T-cell (primary cell): ENCODE data around the gene BABAM2. TPM values are rescaled to one million over a fixed set of nuclear protein-coding genes. Genes with fewer than 3 reads are reported as not detected.
A peak's percentile ranks its signal among the peaks of the same experiment; 100 is the strongest.

ENCODE experiments used
- ATAC-seq, 4 experiments: fragments of 200-7000 bp in 3 of 4; fragments of 150-1000 bp in 1 of 4; cut with Tn5 transposase; replicated peaks in 1 of 4; 1 replicate in 3 of 4; 2 replicates in 1 of 4; pipeline ENCODE4 v1.10.0; 2021; ENCODE audit warnings: moderate library complexity in 3 of 4, mild to moderate bottlenecking in 2 of 4, moderate number of reproducible peaks in 1 of 4
- CTCF ChIA-PET, 2 donors: fragments of 300-600 bp; sonication (Branson Sonifier 250); formaldehyde crosslinking; loops; one replicate each; lab custom pipeline; 2022; ENCODE audit warnings: antibody characterized with exemption in 2 of 2; lab: Charles Lee
- POLR2A ChIA-PET, 2 donors: fragments of 300-600 bp; sonication (Branson Sonifier 250); formaldehyde crosslinking; loops; one replicate each; lab custom pipeline; 2022; ENCODE audit warnings: antibody characterized with exemption in 2 of 2; lab: Charles Lee
- DNase-seq, 35 experiments: peaks; one replicate each; pipeline versions ENCODE4 v3.0.0 to v3.0.0-alpha.2; 2013 to 2023
- H3K27ac ChIP-seq: one replicate; pipeline ENCODE4 v1.5.1; 2013; ENCODE audit warnings: low read length
- H3K27me3 ChIP-seq, 2 experiments: replicated peaks in 1 of 2; 1 replicate in 1 of 2; 2 replicates in 1 of 2; pipeline versions ENCODE4 v1.6.1 to v1.7.0; 2013; ENCODE audit warnings: low read length in 1 of 2, mixed read lengths in 1 of 2; ENCODE audit not compliant: control insufficient read depth in 2 of 2, insufficient read depth in 2 of 2; ENCODE audit errors: extremely low read depth in 1 of 2
- H3K36me3 ChIP-seq, 2 donors: 1 replicate in 1 of 2; 2 replicates in 1 of 2; pipeline versions ENCODE4 v1.6.1 to v1.7.0; 2013; ENCODE audit warnings: low read length in 1 of 2; ENCODE audit not compliant: control insufficient read depth in 2 of 2, insufficient read depth in 1 of 2; ENCODE audit errors: extremely low read depth in 1 of 2
- H3K4me1 ChIP-seq, 2 experiments: 1 replicate in 1 of 2; 2 replicates in 1 of 2; pipeline versions ENCODE4 v1.6.1 to v1.7.0; 2013; ENCODE audit warnings: low read length in 2 of 2, mixed read lengths in 1 of 2; ENCODE audit not compliant: insufficient read depth in 2 of 2, control insufficient read depth in 1 of 2; ENCODE audit errors: extremely low read depth in 1 of 2
- H3K4me3 ChIP-seq, 2 donors: 1 replicate in 1 of 2; 2 replicates in 1 of 2; pipeline versions ENCODE4 v1.5.1 to v1.7.0; 2013; ENCODE audit warnings: mild to moderate bottlenecking in 2 of 2, low read length in 1 of 2, moderate library complexity in 1 of 2; ENCODE audit not compliant: control insufficient read depth in 1 of 2; ENCODE audit errors: extremely low read depth in 1 of 2
- H3K9me3 ChIP-seq: 2 replicates; pipeline ENCODE4 v1.7.0; 2013
- H3K27ac Mint-ChIP-seq, 2 donors: one replicate each; pipeline ENCODE4 v1.8.0; 2020 to 2021; ENCODE audit warnings: mild to moderate bottlenecking in 2 of 2, mixed read lengths in 2 of 2
- H3K27me3 Mint-ChIP-seq, 2 donors: one replicate each; pipeline ENCODE4 v1.8.0; 2021 to 2022; ENCODE audit warnings: mixed read lengths in 2 of 2
- H3K36me3 Mint-ChIP-seq: one replicate; pipeline ENCODE4 v1.8.0; 2021; ENCODE audit warnings: mixed read lengths
- H3K4me1 Mint-ChIP-seq, 3 donors: one replicate each; pipeline ENCODE4 v1.8.0; 2020 to 2022; ENCODE audit warnings: mixed read lengths in 3 of 3, mild to moderate bottlenecking in 1 of 3
- H3K4me3 Mint-ChIP-seq, 3 donors: one replicate each; pipeline ENCODE4 v1.8.0; 2020 to 2022; ENCODE audit warnings: mild to moderate bottlenecking in 3 of 3, mixed read lengths in 3 of 3, moderate library complexity in 3 of 3
- H3K9me3 Mint-ChIP-seq, 3 donors: one replicate each; pipeline ENCODE4 v1.8.0; 2020 to 2022; ENCODE audit warnings: mixed read lengths in 3 of 3
- WGBS: methylation state at CpG from one replicate; pipeline ENCODE4 v1.1.5; 2013; ENCODE audit warnings: missing lambda C conversion rate; ENCODE audit not compliant: insufficient coverage; 5-methylcytosine and 5-hydroxymethylcytosine counted together
- total RNA-seq, 35 experiments: library from RNA in 6 of 35; stranded (reverse) in 6 of 35; fragments of 120-200 nt in 1 of 35; gene quantifications; one replicate each; pipeline versions ENCODE4 v1.2.1 to v1.2.4 and lab custom pipeline; 2013 to 2026

BABAM2 gene
- total RNA-seq, 5 donors from 2014 or later (not counting 1 experiment from before 2014, with no cell fraction given): 28.4 to 45.2 (median 37.4) TPM

DNA sequence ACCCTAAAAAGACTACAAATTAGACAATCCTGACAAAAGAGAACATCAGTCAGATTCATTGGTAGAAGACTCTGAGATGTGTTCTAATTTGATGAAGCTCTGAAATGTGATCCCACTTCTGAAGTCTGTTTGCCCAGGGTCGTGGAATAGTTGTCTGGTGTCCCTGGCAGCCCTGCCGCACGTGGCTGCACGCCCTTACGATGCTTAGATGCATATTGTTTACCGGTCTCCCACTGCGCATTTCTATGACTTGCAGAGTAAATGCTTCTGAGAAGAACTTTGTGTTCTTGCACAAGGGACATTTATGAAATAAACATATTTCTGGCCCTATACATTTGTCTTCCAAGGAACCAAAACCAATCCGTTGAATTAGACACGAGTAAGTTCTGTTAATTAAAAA, 243.2 kb downstream of the BABAM2 start:
- Mint-ChIP-seq H3K9me3 (no peaks in the 10 kb centered on the region), H3K36me3 (peaks cover 19% of the 10 kb centered on the region), H3K4me3 (no peak overlapping the region), H3K27ac (peak overlapping the region; percentile 16 to 82), H3K27me3 (no peaks in the 10 kb centered on the region), H3K4me1 (peaks cover 22 to 43% (median 23%) of the 10 kb centered on the region in 3 donors)
- ChIA-PET CTCF (interaction anchor here (0.6 to 0.7 kb wide), 4 partner anchors 88 to 426 kb away, joined by 3 to 5 read pairs (median 3); no protein-coding TSS in a partner anchor), POLR2A (interaction anchor here in 1 of 2 donors (0.6 kb wide), 1 partner anchor 398 kb away, joined by 6 read pairs; no protein-coding TSS in a partner anchor)
- H3K27me3 ChIP-seq: no peaks in the 10 kb centered on the region
- no peak overlapping the region for H3K27ac ChIP-seq
- H3K9me3 ChIP-seq: no peaks in the 10 kb centered on the region
- H3K36me3 ChIP-seq: peaks cover 0 to 3% of the 10 kb centered on the region in 2 donors
- peaks cover 8 to 10% of the 10 kb centered on the region in 2 experiments for H3K4me1 ChIP-seq
- no peak overlapping the region for H3K4me3 ChIP-seq
- DNase-seq: no peak
- WGBS: 98% methylated on average over 9 of the region's 9 CpGs
- ATAC-seq: no peak

DNA sequence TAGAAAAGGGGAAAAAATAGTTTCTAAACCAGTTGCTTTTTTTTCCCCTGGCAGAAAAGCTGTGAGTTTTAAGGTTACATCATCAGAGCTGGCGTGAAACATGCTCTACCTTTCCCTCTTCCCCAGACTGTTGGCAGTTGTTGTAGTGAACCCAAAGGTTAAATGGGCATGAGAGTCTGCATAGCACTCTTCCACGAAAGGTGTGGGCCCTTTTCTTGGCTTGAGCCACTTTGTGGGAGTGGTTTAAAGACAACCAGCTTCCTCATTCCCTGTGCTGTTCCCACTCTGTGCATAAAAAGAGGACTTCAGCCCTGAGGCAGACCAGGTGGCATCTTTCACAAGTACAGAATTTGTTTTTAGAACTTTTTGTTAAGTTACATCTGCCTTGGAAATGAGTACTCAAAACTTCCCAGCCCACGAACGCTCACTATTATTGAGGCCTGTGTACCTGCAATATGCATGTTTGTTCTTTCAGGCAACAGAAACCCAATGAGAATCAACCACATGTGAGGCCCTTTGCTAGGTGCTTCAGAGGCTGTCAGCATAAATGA, 243.8 kb downstream of the BABAM2 start:
- 20% methylated on average over 2 of the region's 4 CpGs for WGBS
- ATAC-seq (peak in 3 of 4 experiments; percentile 26 to 75 (median 50)), DNase-seq (peak in 1 of 35 experiments; percentile 10)
- Mint-ChIP-seq H3K4me3 (peak overlapping the region in 1 of 3 donors; percentile 16), H3K27ac (peak overlapping the region; percentile 76 to 82), H3K9me3 (no peaks in the 10 kb centered on the region), H3K36me3 (peaks cover 20% of the 10 kb centered on the region), H3K27me3 (no peaks in the 10 kb centered on the region), H3K4me1 (peaks cover 22 to 43% (median 23%) of the 10 kb centered on the region in 3 donors)
- no peak overlapping the region for H3K4me3 ChIP-seq
- ChIA-PET CTCF (interaction anchor here (0.6 to 0.7 kb wide), 4 partner anchors 88 to 426 kb away, joined by 3 to 5 read pairs (median 3); no protein-coding TSS in a partner anchor), POLR2A (interaction anchor here (0.5 to 0.6 kb wide), 2 partner anchors 130 to 399 kb away, joined by 3 to 6 read pairs; no protein-coding TSS in a partner anchor)
- H3K4me1 ChIP-seq: peaks cover 8 to 10% of the 10 kb centered on the region in 2 experiments
- H3K9me3 ChIP-seq: no peaks in the 10 kb centered on the region
- peak overlapping the region; percentile 39 for H3K27ac ChIP-seq
- H3K36me3 ChIP-seq: peaks cover 0 to 3% of the 10 kb centered on the region in 2 donors
- no peaks in the 10 kb centered on the region for H3K27me3 ChIP-seq

DNA sequence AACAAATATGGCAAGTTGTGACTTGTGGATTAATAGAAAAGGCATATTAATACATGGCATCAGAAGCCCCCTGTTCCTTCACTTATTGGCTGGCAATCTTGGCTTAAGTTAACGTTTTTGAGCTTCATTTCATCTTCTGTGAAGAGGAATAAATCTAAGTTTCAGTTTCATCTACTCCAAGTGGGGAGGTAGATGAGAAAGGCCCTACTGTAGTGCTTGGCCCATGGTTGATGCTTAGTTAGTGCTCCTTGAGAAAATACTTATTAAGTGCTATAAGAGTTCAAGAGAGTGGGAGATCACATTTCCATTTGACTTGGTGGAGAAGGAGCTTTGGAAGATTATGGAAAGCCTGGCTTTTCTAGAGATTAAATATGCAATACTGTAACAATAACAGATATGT, 244.3 kb downstream of the BABAM2 start:
- no peak overlapping the region for H3K4me3 ChIP-seq
- peaks cover 22 to 44% (median 23%) of the 10 kb centered on the region in 3 donors for H3K4me1 Mint-ChIP-seq
- ATAC-seq (peak in 2 of 4 experiments; percentile 32 to 69), DNase-seq (peak in 1 of 35 experiments; percentile 5)
- ChIA-PET POLR2A (interaction anchor here in 1 of 2 donors (0.5 to 0.8 kb wide), 3 partner anchors 12 to 148 kb away, joined by 3 to 4 read pairs (median 4); no protein-coding TSS in a partner anchor), CTCF (no interaction called here)
- H3K9me3 ChIP-seq: no peaks in the 10 kb centered on the region
- WGBS: no CpG with 5 or more reads among the region's 1 CpG
- H3K36me3 ChIP-seq: peaks cover 0 to 3% of the 10 kb centered on the region in 2 donors
- H3K4me3 Mint-ChIP-seq: peak overlapping the region in 1 of 3 donors; percentile 16
- H3K36me3 Mint-ChIP-seq: peaks cover 22% of the 10 kb centered on the region
- no peaks in the 10 kb centered on the region for H3K27me3 Mint-ChIP-seq
- peak overlapping the region; percentile 39 for H3K27ac ChIP-seq
- no peaks in the 10 kb centered on the region for H3K27me3 ChIP-seq
- no peaks in the 10 kb centered on the region for H3K9me3 Mint-ChIP-seq
- H3K4me1 ChIP-seq: peaks cover 8 to 10% of the 10 kb centered on the region in 2 experiments
- peak overlapping the region; percentile 76 to 82 for H3K27ac Mint-ChIP-seq

DNA sequence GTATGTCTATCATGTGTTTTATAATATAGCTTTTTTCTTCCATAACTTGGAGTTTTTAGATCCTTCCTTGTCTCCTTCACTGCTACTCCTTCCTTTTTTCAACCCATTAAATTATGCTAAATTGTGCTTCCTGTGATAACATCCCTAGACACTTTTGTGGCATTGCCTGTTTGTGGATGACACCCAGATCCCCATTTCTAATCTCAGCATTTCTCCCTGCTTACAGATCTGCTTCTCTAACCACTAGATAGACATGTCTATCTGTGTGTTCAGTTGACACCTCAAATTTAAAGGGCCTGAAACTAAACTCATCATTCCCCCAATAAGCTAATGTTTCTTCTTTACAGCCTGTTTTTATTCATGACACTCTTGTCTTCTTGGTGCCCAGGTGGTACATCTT, 244.8 kb downstream of the BABAM2 start:
- peaks cover 21% of the 10 kb centered on the region for H3K36me3 Mint-ChIP-seq
- Histone ChIP-seq H3K4me3 (no peak overlapping the region), H3K27me3 (no peaks in the 10 kb centered on the region), H3K36me3 (peaks cover 0 to 3% of the 10 kb centered on the region in 2 donors), H3K4me1 (peaks cover 8 to 10% of the 10 kb centered on the region in 2 experiments), H3K9me3 (no peaks in the 10 kb centered on the region), H3K27ac (peak overlapping the region; percentile 5)
- H3K27ac Mint-ChIP-seq: peak overlapping the region; percentile 53 to 82
- H3K4me3 Mint-ChIP-seq: no peak overlapping the region
- no peaks in the 10 kb centered on the region for H3K9me3 Mint-ChIP-seq
- CTCF ChIA-PET: no interaction called here
- DNase-seq (peak in 1 of 35 experiments; percentile 12), ATAC-seq (peak in 1 of 4 experiments; percentile 46)
- no peaks in the 10 kb centered on the region for H3K27me3 Mint-ChIP-seq
- POLR2A ChIA-PET: interaction anchor here in 1 of 2 donors (0.5 to 0.8 kb wide), 3 partner anchors 12 to 149 kb away, joined by 3 to 4 read pairs (median 4); no protein-coding TSS in a partner anchor
- peaks cover 22 to 45% (median 23%) of the 10 kb centered on the region in 3 donors for H3K4me1 Mint-ChIP-seq

DNA sequence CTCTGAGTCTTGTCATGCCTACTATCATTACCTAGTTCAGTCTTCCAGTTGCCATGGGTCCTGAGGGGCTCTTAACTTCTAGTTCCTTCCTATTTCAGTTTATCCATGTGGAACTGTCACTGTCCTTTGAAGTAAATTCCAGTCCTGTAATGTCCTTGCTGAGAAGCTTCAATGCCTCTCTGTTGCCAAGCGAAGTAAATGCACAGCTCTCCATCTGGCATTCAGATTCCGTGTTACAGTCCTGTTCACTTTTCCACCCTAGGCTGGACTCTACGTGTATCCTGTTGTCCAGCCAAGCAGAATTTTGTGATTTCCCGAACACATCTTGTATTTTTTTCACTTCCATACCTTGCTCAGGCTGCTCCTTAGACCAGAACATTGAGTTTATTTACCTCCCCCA, 245.3 kb downstream of the BABAM2 start:
- Histone ChIP-seq H3K36me3 (peaks cover 0 to 3% of the 10 kb centered on the region in 2 donors), H3K27me3 (no peaks in the 10 kb centered on the region), H3K9me3 (no peaks in the 10 kb centered on the region), H3K27ac (peak overlapping the region; percentile 5), H3K4me3 (no peak overlapping the region), H3K4me1 (peaks cover 8 to 10% of the 10 kb centered on the region in 2 experiments)
- ATAC-seq (no peak), DNase-seq (no peak)
- WGBS: 81% methylated on average over 4 of the region's 4 CpGs
- ChIA-PET CTCF (no interaction called here), POLR2A (no interaction called here)
- no peaks in the 10 kb centered on the region for H3K9me3 Mint-ChIP-seq
- no peak overlapping the region for H3K4me3 Mint-ChIP-seq
- H3K27ac Mint-ChIP-seq: peak overlapping the region; percentile 53 to 82
- peaks cover 21% of the 10 kb centered on the region for H3K36me3 Mint-ChIP-seq
- peaks cover 22 to 45% (median 23%) of the 10 kb centered on the region in 3 donors for H3K4me1 Mint-ChIP-seq
- H3K27me3 Mint-ChIP-seq: no peaks in the 10 kb centered on the region

DNA sequence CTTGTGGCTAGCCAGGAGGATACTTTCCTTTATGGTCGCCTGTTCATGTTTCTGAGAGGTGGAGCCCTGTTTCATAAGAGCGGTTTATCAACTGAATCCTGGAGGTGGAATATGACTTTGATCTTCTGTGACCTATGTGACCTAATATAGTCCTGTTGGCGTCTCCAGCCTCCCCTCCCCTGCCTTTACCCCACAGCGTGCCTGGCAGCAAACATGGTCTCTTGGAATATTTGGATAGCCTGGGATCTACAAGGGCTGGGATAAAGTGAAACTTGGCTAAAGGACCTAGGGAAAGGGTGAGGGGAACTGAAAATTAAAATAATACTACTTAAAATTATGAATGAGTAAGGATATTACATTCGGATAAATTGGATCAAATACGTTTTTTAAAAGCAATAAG, 246.0 kb downstream of the BABAM2 start:
- Histone ChIP-seq H3K27me3 (no peaks in the 10 kb centered on the region), H3K4me3 (no peak overlapping the region), H3K27ac (no peak overlapping the region), H3K4me1 (peaks cover 8 to 10% of the 10 kb centered on the region in 2 experiments), H3K36me3 (peaks cover 0 to 3% of the 10 kb centered on the region in 2 donors), H3K9me3 (no peaks in the 10 kb centered on the region)
- ChIA-PET CTCF (no interaction called here), POLR2A (no interaction called here)
- no peak for DNase-seq
- ATAC-seq: no peak
- WGBS: no CpG with 5 or more reads among the region's 6 CpGs
- Mint-ChIP-seq H3K36me3 (peaks cover 19% of the 10 kb centered on the region), H3K4me1 (peaks cover 22 to 45% (median 23%) of the 10 kb centered on the region in 3 donors), H3K27me3 (no peaks in the 10 kb centered on the region), H3K9me3 (no peaks in the 10 kb centered on the region), H3K4me3 (no peak overlapping the region), H3K27ac (peak overlapping the region in 1 of 2 donors; percentile 82)
